Lower leg skin (tissue), 3 donors: ENCODE measurements around the gene RNF34.

Experiments
- CTCF ChIP-seq, 3 donors: fragments of 450-650 bp; IDR thresholded peaks; one replicate each; pipeline ENCODE4 v1.5.1; 2016; ENCODE audit warnings: antibody characterized with exemption in 3 of 3, mild to moderate bottlenecking in 3 of 3, moderate library complexity in 2 of 3
- POLR2A ChIP-seq, 2 donors: fragments of 450-650 bp; IDR thresholded peaks; one replicate each; pipeline ENCODE4 v1.6.1; 2016 to 2017; ENCODE audit warnings: antibody characterized with exemption in 2 of 2, mild to moderate bottlenecking in 1 of 2, moderate library complexity in 1 of 2

- TF ChIP-seq CTCF (IDR thresholded peaks at IDR 0.05): no peak
- no peak for TF ChIP-seq POLR2A (IDR thresholded peaks at IDR 0.05)
These were observed 61.1 kb downstream of the RNF34 start for GRCh38 chr12:121461048-121461447.
